GM18505 (cell line): Measurements from ENCODE around the gene PDZRN4.

Experiments used
- ATAC-seq: cut with Tn5 transposase; IDR thresholded peaks from one replicate; pipeline ENCODE4 v1.9.1; 2021; ENCODE audit not compliant: unreplicated experiment
- POLR2A ChIP-seq: IDR thresholded peaks from 4 replicates; pipeline ENCODE4 v1.6.1; 2011; ENCODE audit warnings: borderline replicate concordance; ENCODE audit not compliant: insufficient read depth, insufficient read length; ENCODE audit errors: extremely low read depth

PDZRN4 gene

DNA sequence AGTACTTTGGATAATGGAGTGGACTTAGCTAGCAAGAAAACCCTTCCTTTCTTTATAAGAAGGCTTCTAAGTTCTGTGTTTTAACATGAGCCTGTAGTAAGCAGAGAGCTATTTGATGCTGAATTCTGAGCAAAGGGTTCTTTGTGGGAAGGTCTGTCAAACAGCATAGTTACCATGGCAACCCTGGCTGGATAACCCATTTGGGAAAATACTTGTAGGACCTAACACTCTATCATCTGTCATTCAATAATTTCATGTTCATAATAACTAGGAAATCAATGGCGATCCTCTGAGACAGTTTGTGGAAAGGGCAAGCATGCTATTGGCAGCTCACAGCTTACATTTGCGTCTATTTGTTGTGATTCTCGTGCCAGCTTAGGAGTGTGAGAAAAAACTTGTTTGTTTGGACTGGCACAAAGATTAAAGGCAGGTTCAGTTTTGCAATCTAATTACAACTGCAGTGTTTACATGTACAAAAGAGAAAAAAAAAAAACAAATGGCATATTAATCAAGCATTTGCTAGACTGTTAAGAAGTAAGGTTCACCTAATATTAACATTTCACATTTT lies 219.2 kb downstream of the PDZRN4 start:
- no peak for TF ChIP-seq POLR2A
- no peak for ATAC-seq

DNA sequence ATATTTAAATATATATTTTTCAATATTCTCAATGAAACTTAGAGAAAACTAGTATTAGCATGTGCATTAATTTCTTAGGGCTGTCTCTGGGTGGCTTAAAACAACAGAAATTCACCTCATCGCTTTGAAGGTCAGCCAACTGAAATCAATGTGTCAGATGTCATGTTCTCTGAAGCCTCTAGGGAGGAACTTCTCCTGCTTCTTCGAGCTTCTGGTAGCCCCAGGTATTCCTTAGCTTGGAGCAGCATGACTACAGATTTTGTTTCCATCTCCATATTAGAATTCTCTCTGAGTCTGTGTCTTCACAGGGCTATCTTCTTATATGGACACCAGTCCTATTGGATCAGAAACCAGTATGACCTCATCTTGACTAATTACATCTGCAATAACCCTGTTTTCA lies 221.5 kb downstream of the PDZRN4 start:
- no peak for ATAC-seq
- TF ChIP-seq POLR2A = no peak

DNA sequence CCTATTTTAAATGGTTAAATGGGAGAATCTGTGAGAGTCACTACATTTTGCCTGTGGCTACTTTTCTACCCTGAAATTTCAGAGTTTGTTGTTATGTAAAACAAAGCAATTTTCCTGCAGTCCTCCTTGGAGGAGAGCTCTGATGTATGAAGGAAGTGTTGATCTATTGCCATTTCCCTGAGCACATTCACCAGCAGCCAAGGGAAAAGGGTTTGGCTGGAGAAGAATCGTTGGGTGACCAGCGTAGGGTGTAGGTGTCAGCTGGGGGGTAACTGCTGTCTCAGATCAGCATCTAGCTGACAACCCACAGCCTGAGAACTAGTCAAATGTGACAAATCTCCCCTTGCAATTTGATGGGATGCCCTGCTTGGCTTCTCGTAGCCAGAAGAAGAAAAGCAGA lies 230.5 kb downstream of the PDZRN4 start:
- ATAC-seq = no peak
- no peak for TF ChIP-seq POLR2A

DNA sequence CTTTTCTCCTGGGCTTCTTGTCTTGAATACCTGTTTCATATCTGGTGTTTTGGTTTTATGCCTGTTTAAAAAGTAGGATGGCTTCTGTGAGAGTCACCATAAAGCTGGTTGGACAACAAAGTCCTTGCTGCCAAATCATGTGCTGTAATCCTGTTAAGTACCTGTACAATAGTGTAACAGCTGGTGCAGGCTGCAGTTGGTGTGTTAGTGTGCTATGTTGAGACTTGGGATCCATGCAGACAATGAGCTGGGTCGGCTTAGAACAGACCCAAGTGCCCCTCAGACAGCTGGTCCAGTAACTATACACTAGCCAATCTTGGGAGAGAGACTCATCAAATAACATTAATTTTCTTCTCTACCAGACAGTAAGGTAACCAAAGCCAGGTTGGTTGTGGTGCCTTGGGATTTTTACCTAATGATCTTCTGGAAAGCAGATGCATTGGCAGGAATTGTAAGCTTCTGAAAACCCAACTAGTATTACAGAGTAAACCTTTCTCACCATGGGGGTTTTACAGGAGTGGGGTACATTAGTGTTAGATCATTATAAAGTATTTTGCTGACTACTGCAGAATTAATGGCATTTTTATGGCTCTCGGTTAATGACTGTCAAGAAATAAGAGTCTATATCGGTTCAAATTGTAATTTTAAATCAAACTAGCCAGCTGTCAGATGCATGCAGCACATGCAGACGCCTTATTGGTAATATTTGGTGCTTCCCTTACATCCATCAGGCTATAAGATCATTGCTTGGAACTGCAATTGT lies 231.2 kb downstream of the PDZRN4 start:
- no peak for TF ChIP-seq POLR2A
- no peak for ATAC-seq

DNA sequence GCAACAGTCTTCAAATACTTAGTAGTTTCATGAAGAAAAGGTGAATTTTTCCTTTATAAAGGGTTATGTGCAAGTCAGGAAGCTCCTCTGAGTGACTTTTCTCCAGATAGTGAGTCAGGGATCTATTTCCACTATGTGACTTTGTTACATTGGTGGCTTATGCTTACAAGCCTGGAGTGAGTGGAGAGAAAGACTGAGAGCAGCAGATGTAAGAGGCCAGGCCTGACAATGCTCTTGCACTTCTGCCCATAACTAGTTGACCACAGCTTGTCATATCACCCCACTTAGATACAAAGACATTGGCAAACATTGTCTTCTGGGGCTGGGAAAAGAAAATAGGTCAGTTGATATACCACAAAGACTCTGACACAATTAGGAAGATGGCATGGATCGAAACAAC lies 236.5 kb downstream of the PDZRN4 start:
- no peak for ATAC-seq
- TF ChIP-seq POLR2A = no peak

DNA sequence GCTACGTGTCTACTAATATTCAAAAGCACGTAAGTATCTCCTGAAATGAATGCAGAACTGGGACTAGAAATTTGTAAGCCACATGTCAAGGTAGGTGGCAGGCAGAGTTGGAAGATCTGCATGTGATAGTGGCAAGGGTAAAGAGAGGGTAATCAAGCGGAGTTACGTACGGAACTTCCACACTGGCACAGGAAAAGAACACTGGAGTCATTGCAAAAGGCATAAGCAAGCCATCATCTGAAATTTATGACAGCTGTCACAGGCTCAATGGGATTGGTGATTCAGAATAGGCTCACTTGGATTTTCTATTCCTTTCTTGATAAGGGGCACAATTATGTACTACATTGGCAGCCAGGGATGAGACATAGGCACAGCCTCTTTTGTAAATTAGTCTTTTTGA lies 245.3 kb downstream of the PDZRN4 start:
- TF ChIP-seq POLR2A = no peak
- no peak for ATAC-seq

DNA sequence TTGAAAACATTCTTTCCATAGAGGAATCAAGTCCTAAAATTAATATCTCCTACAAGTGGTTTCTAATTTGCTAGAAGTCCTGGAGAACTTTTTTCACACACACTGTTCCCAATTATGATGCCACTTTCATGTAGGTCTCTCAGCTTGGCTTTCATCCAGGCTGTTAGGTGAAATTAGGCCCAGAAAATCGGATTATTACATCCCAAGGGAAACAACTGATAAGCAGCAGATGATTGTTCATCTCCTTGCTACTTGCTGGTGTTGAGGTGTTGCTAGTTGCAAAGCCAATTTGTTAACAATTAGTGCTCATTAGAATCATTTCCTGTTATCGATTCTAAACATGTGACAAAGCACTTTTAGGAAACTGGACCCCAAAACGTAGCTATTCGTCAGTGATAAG lies 248.0 kb downstream of the PDZRN4 start:
- no peak for ATAC-seq
- no peak for TF ChIP-seq POLR2A

DNA sequence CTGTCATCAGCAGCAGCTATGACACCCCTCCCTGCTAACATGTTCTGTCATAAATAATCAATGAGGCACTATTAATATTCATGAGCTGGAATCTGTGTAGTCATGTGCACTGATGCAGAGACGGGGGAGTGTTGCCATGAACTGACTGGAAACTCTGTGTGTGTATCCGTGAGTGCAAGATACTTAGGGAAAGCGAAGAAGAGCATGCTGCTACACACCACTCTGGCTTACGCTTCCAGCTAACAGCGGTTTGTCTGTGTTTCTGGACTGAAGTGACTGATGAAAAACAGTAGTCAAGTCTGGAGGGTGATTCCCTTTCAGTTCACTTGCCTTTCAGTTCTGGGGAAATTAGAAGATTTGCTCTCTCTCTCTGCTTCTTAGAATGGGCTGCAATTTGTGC lies 249.4 kb downstream of the PDZRN4 start:
- ATAC-seq = no peak
- no peak for TF ChIP-seq POLR2A

DNA sequence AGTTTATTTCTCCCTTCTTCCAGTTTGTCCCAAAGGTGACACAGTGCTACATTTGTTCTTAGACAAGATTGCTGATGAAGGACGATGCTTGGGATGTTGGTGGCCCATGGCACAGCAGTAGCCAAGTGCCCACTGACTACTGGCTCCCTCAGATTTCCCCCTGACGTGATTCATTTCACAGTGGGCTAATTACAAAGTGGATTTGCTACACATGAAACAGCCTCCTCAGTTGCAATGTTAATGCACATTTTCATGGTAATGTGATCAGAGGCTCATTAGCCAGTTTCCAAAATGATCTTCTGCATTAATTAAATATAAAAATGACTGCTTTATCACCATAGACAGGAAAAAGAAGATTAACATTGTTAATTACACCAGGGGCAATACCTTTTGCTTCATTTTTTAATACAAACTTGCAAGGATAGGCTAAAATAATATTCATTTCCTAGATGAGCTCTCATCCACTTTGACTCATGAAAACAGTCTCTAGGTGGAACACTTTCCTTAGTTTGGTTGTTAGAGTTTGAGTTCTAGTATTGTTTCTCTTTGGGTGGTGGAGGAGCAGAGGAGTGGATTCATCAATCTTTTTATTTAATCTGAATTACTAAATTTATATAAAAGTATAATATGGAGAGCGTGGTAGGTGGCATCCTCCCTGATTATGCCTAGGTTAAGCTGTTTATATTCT lies 250.9 kb downstream of the PDZRN4 start:
- ATAC-seq = no peak
- TF ChIP-seq POLR2A = no peak

DNA sequence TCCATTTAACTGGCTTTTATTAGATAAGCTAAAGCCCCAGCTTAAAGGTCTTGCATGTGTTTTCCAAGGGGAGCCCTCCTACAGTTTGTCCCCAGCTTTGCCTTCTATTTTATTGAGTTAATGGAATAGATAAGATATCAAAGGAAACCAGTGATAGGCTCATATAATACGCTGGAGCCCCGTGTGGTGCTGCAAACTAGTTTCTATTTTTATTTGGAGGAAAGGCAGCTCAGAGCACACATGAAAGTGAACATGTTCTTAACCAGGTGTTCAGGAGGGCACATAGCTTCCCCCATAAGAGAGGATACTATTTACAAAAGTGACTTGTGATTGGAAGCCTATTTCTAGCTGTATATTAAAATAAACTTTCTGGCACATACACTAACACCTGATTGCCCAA lies 251.7 kb downstream of the PDZRN4 start:
- no peak for TF ChIP-seq POLR2A
- ATAC-seq = no peak

DNA sequence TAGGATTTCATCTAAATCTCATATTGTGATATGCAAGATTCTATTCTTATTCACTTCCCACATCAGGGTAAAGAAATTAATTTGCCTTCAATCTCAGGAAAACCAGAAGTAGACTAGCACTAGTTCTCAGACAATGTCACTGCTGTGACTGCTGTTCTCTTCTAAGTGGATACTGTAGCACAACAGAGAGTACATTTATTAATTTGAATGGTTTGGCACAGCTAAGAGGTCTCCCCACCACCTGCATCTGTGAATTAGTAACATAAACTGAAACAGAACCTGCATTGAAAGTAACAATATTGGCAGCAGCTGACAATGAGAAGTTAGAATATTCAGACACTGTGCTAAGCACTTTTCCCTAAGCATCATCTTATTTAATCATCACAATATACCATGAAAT lies 253.1 kb downstream of the PDZRN4 start:
- no peak for ATAC-seq
- TF ChIP-seq POLR2A = no peak

DNA sequence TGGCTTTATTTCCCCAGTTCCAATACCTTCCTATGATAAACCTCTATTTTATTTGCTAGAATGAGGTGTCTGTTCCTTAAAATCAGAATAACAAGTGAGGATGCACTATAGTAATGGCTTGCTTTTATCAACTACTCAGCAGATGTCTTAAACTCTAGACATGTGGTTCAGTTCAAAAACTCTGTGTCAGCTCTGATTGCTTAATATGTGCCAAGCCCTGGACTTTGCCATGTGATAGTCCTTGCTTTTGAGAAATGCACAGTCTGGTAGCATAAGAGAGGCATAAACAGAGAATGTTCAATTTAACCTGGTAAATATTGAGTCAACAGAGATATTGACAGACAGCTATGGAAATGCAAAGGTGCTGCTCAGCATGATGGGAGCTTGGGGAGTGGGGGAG lies 254.8 kb downstream of the PDZRN4 start:
- TF ChIP-seq POLR2A = no peak
- ATAC-seq = no peak

DNA sequence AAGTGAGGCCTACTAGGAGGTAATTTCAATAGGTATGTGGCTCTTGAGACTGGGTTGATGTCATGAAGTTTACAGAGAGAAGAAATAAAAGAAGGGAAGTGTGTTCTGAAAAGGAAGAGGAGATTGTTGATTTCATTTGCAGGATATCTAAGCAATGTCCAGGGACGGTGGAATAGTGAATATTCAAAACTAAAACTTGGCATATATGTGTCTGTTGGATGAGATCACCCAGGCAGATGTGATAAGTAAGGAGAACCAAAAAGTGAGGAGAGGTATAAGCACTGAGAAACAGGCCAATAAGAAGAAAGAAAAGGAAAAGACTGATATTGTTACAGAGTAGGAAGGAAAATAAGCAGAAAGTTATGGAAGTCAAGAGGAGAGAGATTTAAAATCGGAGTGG lies 255.6 kb downstream of the PDZRN4 start:
- ATAC-seq = no peak
- no peak for TF ChIP-seq POLR2A

DNA sequence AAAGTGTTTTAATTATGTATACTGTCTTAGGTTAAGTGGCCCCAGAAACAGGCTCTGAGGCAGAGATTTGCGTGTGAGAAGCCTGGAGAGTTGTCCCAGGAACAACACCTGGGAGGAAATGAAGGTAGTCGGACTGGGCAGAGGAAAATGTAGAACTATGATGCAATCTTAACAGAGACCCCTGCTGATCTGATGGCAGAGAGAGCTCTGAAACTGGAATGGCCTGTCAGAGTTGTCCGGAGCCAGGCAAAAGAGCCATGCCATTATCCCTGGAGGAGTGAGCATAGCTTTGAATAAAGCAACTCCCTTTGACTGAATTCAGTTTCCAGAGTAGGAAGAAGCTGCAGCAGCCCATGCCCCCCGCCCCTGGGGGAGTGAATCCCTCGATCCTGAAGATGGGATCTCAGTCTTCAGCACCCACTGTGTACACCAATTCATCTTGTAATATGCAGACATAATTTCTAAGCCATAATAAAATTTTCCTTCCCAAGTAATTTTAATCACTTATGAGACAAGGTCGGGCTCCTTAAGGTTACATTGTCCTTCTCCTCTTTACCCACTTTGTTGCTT lies 264.8 kb downstream of the PDZRN4 start:
- no peak for TF ChIP-seq POLR2A
- no peak for ATAC-seq

DNA sequence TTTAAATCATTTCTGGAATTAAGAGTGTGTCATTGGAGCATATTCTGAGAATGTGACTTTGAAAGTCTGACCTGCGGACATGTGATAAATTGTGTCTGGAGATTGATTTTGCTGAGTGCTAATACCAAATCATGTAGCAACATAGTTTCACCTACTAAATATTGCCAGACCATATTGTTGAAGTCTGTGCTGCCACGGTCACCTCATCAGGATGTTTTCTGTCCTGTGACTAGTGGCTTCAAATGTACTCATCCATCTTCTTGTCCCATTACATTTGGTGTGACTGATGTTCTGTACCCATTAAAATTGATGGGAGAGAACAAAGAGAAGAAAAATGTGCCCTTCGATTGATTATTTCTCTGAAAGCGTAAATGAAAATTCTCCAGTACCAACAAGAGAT lies 265.3 kb downstream of the PDZRN4 start:
- no peak for ATAC-seq
- TF ChIP-seq POLR2A = no peak
